GM12878 (cell line): ENCODE data around the gene ASMTL. TPM values are rescaled to one million over a fixed set of nuclear protein-coding genes. Genes with fewer than 3 reads are reported as not detected.

Source experiments
- ATAC-seq: fragments of 200-7000 bp; cut with Tn5 transposase; 3 replicates; pipeline ENCODE4 v1.9.1; 2020; ENCODE audit warnings: mild to moderate bottlenecking, moderate library complexity
- BruUV-seq: library from RNA; stranded (reverse); fragments of 400-500 nt; replicated peaks from 2 replicates; lab custom pipeline; 2021; lab: Mats Ljungman, UMichigan
- CTCF ChIA-PET: fragments of 300-600 bp; sonication (Branson Sonifier 250); formaldehyde crosslinking; extraction: SDS; loops from one replicate; lab custom pipeline; 2021; ENCODE audit warnings: inconsistent platforms; lab: Yijun Ruan, JAX
- POLR2A ChIA-PET: fragments of 350-600 bp; formaldehyde crosslinking; extraction: SDS; loops from one replicate; lab custom pipeline; 2021; ENCODE audit warnings: inconsistent platforms; lab: Charles Lee
- RAD21 ChIA-PET: fragments of 300-600 bp; sonication (Branson Sonifier 250); formaldehyde crosslinking; loops from one replicate; lab custom pipeline; 2023; ENCODE audit warnings: antibody characterized with exemption; ENCODE audit not compliant: unreplicated experiment; lab: Charles Lee
- SMC1A ChIA-PET: fragments of 300-600 bp; sonication (Branson Sonifier 250); formaldehyde crosslinking; loops from one replicate; lab custom pipeline; 2023; ENCODE audit not compliant: unreplicated experiment, uncharacterized antibody; lab: Charles Lee
- DNase-seq: peaks from one replicate; pipeline ENCODE4 v3.0.0-alpha.2; 2011; ENCODE audit warnings: low read depth, low spot score
- FAIRE-seq: peaks from 3 replicates; lab custom pipeline; 2011; peaks lifted over from hg19 to GRCh38; lab: Jason Lieb, UNC
- H2AFZ ChIP-seq: 2 replicates; pipeline ENCODE4 v1.6.0; 2011; ENCODE audit warnings: low read depth, low read length, control low read depth; ENCODE audit not compliant: control insufficient read depth
- H3K27ac ChIP-seq: 2 replicates; pipeline ENCODE4 v1.5.1; 2011; ENCODE audit warnings: control low read depth; ENCODE audit not compliant: control insufficient read depth, insufficient read depth
- H3K27me3 ChIP-seq, 2 experiments: replicated peaks in 1 of 2; 2 replicates each; pipeline versions ENCODE4 v1.6.0 to v1.6.1; 2011; ENCODE audit warnings: low read length in 1 of 2; ENCODE audit not compliant: control insufficient read depth in 2 of 2, insufficient read depth in 2 of 2
- H3K36me3 ChIP-seq, 2 experiments: 2 replicates each; pipeline ENCODE4 v1.5.1; 2011; ENCODE audit warnings: low read length in 1 of 2; ENCODE audit not compliant: control insufficient read depth in 2 of 2, insufficient read depth in 2 of 2
- H3K4me1 ChIP-seq: 2 replicates; pipeline ENCODE4 v1.6.1; 2011; ENCODE audit warnings: mild to moderate bottlenecking, low read length, moderate library complexity, mixed read lengths; ENCODE audit not compliant: control insufficient read depth, insufficient read depth
- H3K4me2 ChIP-seq: 2 replicates; pipeline ENCODE4 v1.6.0; 2011; ENCODE audit warnings: control low read depth; ENCODE audit not compliant: control insufficient read depth, insufficient read depth
- H3K4me3 ChIP-seq: fragments of 200-600 bp; sonication (generic); 2 replicates; pipeline ENCODE4 v1.5.1; 2016
- H3K79me2 ChIP-seq: 2 replicates; pipeline ENCODE4 v1.6.0; 2011; ENCODE audit warnings: low read length; ENCODE audit not compliant: control insufficient read depth, insufficient read depth
- H3K9ac ChIP-seq: 2 replicates; pipeline ENCODE4 v1.8.0; 2011; ENCODE audit warnings: low read length, control low read depth, mixed read lengths; ENCODE audit not compliant: control insufficient read depth, insufficient read depth
- H3K9me3 ChIP-seq: replicated peaks from 3 replicates; pipeline ENCODE4 v1.5.1; 2011; ENCODE audit warnings: mild to moderate bottlenecking, low read length; ENCODE audit not compliant: control insufficient read depth, insufficient read depth
- H4K20me1 ChIP-seq: 2 replicates; pipeline ENCODE4 v1.6.0; 2011; ENCODE audit not compliant: control insufficient read depth, insufficient read depth
- ATF3 ChIP-seq: IDR thresholded peaks from 2 replicates; pipeline ENCODE4 v1.6.1; 2011; ENCODE audit warnings: low read depth, mild to moderate bottlenecking, low read length, moderate library complexity, borderline replicate concordance; ENCODE audit errors: extremely low read depth
- BCL11A ChIP-seq: IDR thresholded peaks from 2 replicates; pipeline ENCODE4 v1.6.1; 2011; ENCODE audit warnings: low read depth, low read length
- BHLHE40 ChIP-seq, 2 experiments: fragments of 450-650 bp in 1 of 2; IDR thresholded peaks; 2 replicates each; pipeline ENCODE4 v1.6.1; 2011 to 2017; ENCODE audit warnings: low read depth in 2 of 2, borderline replicate concordance in 1 of 2, improper control_type of control experiment in 1 of 2, low read length in 1 of 2, mild to moderate bottlenecking in 1 of 2
- EGR1 ChIP-seq, 2 experiments: IDR thresholded peaks; 1 replicate in 1 of 2; 2 replicates in 1 of 2; pipeline ENCODE4 v1.6.1; 2011 to 2012; ENCODE audit warnings: low read depth in 2 of 2, low read length in 2 of 2, borderline replicate concordance in 1 of 2, mild to moderate bottlenecking in 1 of 2, moderate library complexity in 1 of 2
- JUND ChIP-seq: IDR thresholded peaks from 2 replicates; pipeline ENCODE4 v1.6.1; 2012; ENCODE audit warnings: low read depth, mild to moderate bottlenecking, low read length, improper control_type of control experiment, moderate library complexity
- NR2C1 ChIP-seq: fragments of 450-650 bp; IDR thresholded peaks from 2 replicates; pipeline ENCODE4 v1.6.1; 2017; ENCODE audit warnings: antibody characterized with exemption, mild to moderate bottlenecking, moderate library complexity
- RUNX3 ChIP-seq: IDR thresholded peaks from 2 replicates; pipeline ENCODE4 v1.6.1; 2012; ENCODE audit warnings: low read length, inconsistent platforms
- STAT1 ChIP-seq: fragments of 450-650 bp; conservative IDR thresholded peaks from 2 replicates; pipeline ENCODE4 v1.6.1; 2014; ENCODE audit warnings: antibody characterized with exemption, mild to moderate bottlenecking
- YY1 ChIP-seq: IDR thresholded peaks from 2 replicates; pipeline ENCODE4 v1.6.1; 2011; ENCODE audit warnings: low read depth, mild to moderate bottlenecking, low read length
- ZBTB33 ChIP-seq: fragments of 450-650 bp; IDR thresholded peaks from 2 replicates; pipeline ENCODE4 v1.6.1; 2017; ENCODE audit warnings: mild to moderate bottlenecking
- ZNF592 ChIP-seq: fragments of 450-650 bp; IDR thresholded peaks from 2 replicates; pipeline ENCODE4 v1.6.1; 2017; ENCODE audit warnings: mild to moderate bottlenecking, moderate library complexity
- in situ Hi-C: fragments of 300-500 bp; cut with MboI; formaldehyde crosslinking; loops from 9 replicates; pipeline ENCODE4 v1.14.3; 2018; ENCODE audit warnings: mixed read lengths
- intact Hi-C: fragments of 100-400 bp; cut with micrococcal nuclease; formaldehyde crosslinking; loops from one replicate; pipeline ENCODE4 v1.14.2; 2022; ENCODE audit not compliant: unreplicated experiment
- polyA plus RNA-seq, 11 experiments: library from polyadenylated mRNA; depleted of rRNA in 4 of 11; unstranded in 6 of 11; stranded (reverse) in 5 of 11; fragments of >200 nt; fragmentation: Nextera tagmentation in 4 of 11; fragmentation: Illumina TruSeq in 1 of 11; extraction: Ambion mirVana in 4 of 11; extraction: Trizol in 1 of 11; gene quantifications; 1 replicate in 1 of 11; 2 replicates in 10 of 11; pipeline versions ENCODE4 v1.2.1 to v1.2.3, GENCODE V29; 2011 to 2016; ENCODE audit warnings: inconsistent platforms in 2 of 11, missing spikeins in 2 of 11, low read depth in 1 of 11
- total RNA-seq, 4 experiments: library from RNA; depleted of rRNA in 3 of 4; stranded (reverse); fragments of >200 nt in 3 of 4; fragmentation: Illumina TruSeq in 1 of 4; extraction: Trizol in 1 of 4; gene quantifications; 2 replicates each; pipeline versions ENCODE4 v1.2.1 to v1.2.3, GENCODE V29; 2013 to 2021
- TF ChIP-seq, protein P1 (sequence below): fragments of 450-650 bp; IDR thresholded peaks from 2 replicates; pipeline ENCODE4 v1.6.1; 2017; ENCODE audit warnings: mild to moderate bottlenecking, moderate library complexity

Gene ASMTL
- total and polyA plus RNA-seq, 10 of the 15 experiments (the other 5 are each of a cell fraction or from before 2014, with no cell fraction given): 1.6 to 51.9 (median 32.1) TPM

DNA sequence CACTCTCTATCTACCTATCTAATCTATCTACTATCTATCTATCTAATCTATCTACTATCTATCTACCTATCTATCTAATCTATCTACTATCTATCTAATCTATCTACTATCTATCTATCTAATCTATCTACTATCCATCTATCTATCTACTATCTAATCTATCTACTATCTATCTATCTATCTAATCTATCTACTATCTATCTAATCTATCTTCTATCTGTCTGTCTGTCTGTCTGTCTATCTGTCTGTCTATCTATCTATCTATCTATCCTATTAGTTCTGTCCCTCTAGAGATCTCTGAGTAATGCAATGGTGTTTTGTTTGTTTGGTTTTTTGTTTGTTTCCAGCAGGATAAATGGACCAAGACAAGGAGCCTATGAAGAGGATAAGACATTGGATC lies 9.4 kb upstream of the ASMTL start:
- H2AFZ ChIP-seq: no peak overlapping the region
- TF ChIP-seq YY1 (no peak), ZBTB33 (no peak), STAT1 (no peak), NR2C1 (no peak), BHLHE40 (IDR thresholded peaks at IDR 0.05; ENCODE audit: borderline replicate concordance in 1 of 2, low read depth in 2 of 2, low read length in 1 of 2) (no peak), RUNX3 (no peak), ZNF592 (no peak), JUND (no peak), EGR1 (IDR thresholded peaks at IDR 0.05; ENCODE audit: borderline replicate concordance in 1 of 2, low read depth in 2 of 2, low read length in 2 of 2) (no peak), ATF3 (no peak), BCL11A (no peak)
- TF ChIP-seq, protein P1, sequence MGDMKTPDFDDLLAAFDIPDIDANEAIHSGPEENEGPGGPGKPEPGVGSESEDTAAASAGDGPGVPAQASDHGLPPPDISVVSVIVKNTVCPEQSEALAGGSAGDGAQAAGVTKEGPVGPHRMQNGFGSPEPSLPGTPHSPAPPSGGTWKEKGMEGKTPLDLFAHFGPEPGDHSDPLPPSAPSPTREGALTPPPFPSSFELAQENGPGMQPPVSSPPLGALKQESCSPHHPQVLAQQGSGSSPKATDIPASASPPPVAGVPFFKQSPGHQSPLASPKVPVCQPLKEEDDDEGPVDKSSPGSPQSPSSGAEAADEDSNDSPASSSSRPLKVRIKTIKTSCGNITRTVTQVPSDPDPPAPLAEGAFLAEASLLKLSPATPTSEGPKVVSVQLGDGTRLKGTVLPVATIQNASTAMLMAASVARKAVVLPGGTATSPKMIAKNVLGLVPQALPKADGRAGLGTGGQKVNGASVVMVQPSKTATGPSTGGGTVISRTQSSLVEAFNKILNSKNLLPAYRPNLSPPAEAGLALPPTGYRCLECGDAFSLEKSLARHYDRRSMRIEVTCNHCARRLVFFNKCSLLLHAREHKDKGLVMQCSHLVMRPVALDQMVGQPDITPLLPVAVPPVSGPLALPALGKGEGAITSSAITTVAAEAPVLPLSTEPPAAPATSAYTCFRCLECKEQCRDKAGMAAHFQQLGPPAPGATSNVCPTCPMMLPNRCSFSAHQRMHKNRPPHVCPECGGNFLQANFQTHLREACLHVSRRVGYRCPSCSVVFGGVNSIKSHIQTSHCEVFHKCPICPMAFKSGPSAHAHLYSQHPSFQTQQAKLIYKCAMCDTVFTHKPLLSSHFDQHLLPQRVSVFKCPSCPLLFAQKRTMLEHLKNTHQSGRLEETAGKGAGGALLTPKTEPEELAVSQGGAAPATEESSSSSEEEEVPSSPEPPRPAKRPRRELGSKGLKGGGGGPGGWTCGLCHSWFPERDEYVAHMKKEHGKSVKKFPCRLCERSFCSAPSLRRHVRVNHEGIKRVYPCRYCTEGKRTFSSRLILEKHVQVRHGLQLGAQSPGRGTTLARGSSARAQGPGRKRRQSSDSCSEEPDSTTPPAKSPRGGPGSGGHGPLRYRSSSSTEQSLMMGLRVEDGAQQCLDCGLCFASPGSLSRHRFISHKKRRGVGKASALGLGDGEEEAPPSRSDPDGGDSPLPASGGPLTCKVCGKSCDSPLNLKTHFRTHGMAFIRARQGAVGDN: no peak

More for the DNA sequence above, 9.4 kb upstream of the ASMTL start:
- H3K27ac ChIP-seq: no peak overlapping the region
- ChIA-PET RAD21 (no interaction called here), SMC1A (no interaction called here), POLR2A (no interaction called here), CTCF (no interaction called here)
- ATAC-seq (no peak), FAIRE-seq (no peak), DNase-seq (no peak)
- H3K4me3 ChIP-seq: no peak overlapping the region
- BruUV-seq: no TSS peak
- no peaks in the 10 kb centered on the region for H4K20me1 ChIP-seq
- no peaks in the 10 kb centered on the region for H3K27me3 ChIP-seq
- peaks cover under 1% of the 10 kb centered on the region; the same call in 2 of the 3 replicates for H3K9me3 ChIP-seq
- peaks cover 5% of the 10 kb centered on the region for H3K79me2 ChIP-seq
- intact Hi-C loops (no loop called here), in situ Hi-C loops (loop anchor here (5.0 to 25.0 kb wide), 2 partner anchors 190 to 1050 kb away; partner anchors contain the start of genes DHRSX and ZBED1)
- H3K4me2 ChIP-seq: no peak overlapping the region
- H3K9ac ChIP-seq: no peak overlapping the region
- H3K36me3 ChIP-seq: peaks cover 30 to 31% of the 10 kb centered on the region in 2 experiments; a peak in 3 of 4 replicates
- H3K4me1 ChIP-seq: peaks cover 7% of the 10 kb centered on the region
